Measurements from ENCODE around the gene MEIOC. TPM values are rescaled to one million over a fixed set of nuclear protein-coding genes. Genes with fewer than 3 reads are reported as not detected.

The MEIOC gene
- total and polyA plus RNA-seq, 9 of the 15 experiments (the other 6 are each of a cell fraction or from before 2014, with no cell fraction given) = 0.04 to 0.23 (median 0.06) TPM; not detected in 5

- TF ChIP-seq HNRNPH1 (optimal IDR thresholded peaks at IDR 0.05; ENCODE audit: low read depth, low read length) = no peak
- no peak for TF ChIP-seq DACH1 (IDR thresholded peaks at IDR 0.05; ENCODE audit: partially characterized antibody)
- TF ChIP-seq BCL6 (CRISPR knock-in tag; IDR thresholded peaks at IDR 0.05) = no peak
- no peak for TF ChIP-seq HINFP (tag; conservative IDR thresholded peaks at IDR 0.05; ENCODE audit: low read depth)
- TF ChIP-seq EP300 (IDR thresholded peaks at IDR 0.05; ENCODE audit: low read length) = peak; percentile 58; the same call in 1 of the 2 replicates
- 0 out of 2 replicates have a peak, but pooled peaks have one; percentile 14 for TF ChIP-seq ZNF263 (CRISPR knock-in tag; IDR thresholded peaks at IDR 0.05; ENCODE audit: borderline replicate concordance)
- no peak for TF ChIP-seq ZNF75A (CRISPR knock-in tag; IDR thresholded peaks at IDR 0.05)
- no peak for TF ChIP-seq HMGN3 (IDR thresholded peaks at IDR 0.05; ENCODE audit: borderline replicate concordance, extremely low read depth, insufficient read length, low read depth, low read length)
- no peak for TF ChIP-seq ZNF589 (CRISPR knock-in tag; IDR thresholded peaks at IDR 0.05; ENCODE audit: low read depth)
- TF ChIP-seq NR0B1 (IDR thresholded peaks at IDR 0.05; ENCODE audit: partially characterized antibody) = no peak
- TF ChIP-seq ZBTB43 (CRISPR knock-in tag; IDR thresholded peaks at IDR 0.05) = 0 out of 2 replicates have a peak, but pooled peaks have one; percentile 32
- TF ChIP-seq TRIM24 (IDR thresholded peaks at IDR 0.05) = 0 out of 4 replicates have a peak, but pooled peaks of 1 of the 2 experiments have one; percentile 67
- TF ChIP-seq JUNB (CRISPR knock-in tag; conservative IDR thresholded peaks at IDR 0.05) = no peak
- no peak for TF ChIP-seq COPS2 (conservative IDR thresholded peaks at IDR 0.05)
- TF ChIP-seq ZNF785 (CRISPR knock-in tag; IDR thresholded peaks at IDR 0.05) = no peak
- TF ChIP-seq MCM3 (IDR thresholded peaks at IDR 0.05) = no peak
- peak; percentile 61; the same call in 1 of the 2 replicates for TF ChIP-seq ZNF766 (CRISPR knock-in tag; conservative IDR thresholded peaks at IDR 0.05)
- TF ChIP-seq RERE (CRISPR knock-in tag; IDR thresholded peaks at IDR 0.05; ENCODE audit: borderline replicate concordance) = no peak
These were observed 52.4 kb downstream of the MEIOC start, which contains the start of gene DBF4B (continued) for GRCh38 chr17:44708401-44709263.

All from K562 (cell line).